Fibroblast of gingiva (primary cell): ENCODE measurements around the gene WFDC12.

Experiments used
- DNase-seq: peaks from one replicate; pipeline ENCODE4 v3.0.0-alpha.2; 2011; ENCODE audit warnings: low read depth

WFDC12 gene

GRCh38 chr20:45115386-45115774 is 8.9 kb downstream of the WFDC12 start:
- DNase-seq, result no peak

GRCh38 chr20:45114465-45115385 is 9.5 kb downstream of the WFDC12 start, which contains the start of gene WFDC5:
WFDC5 (minus strand) TSS chr20:45115174; CDS start chr20:45115083, 91 bp downstream.
- DNase-seq, result no peak

GRCh38 chr20:45113865-45114264 is 10.4 kb downstream of the WFDC12 start:
- no peak for DNase-seq

- DNase-seq, result no peak
These were observed 11.5 kb downstream of the WFDC12 start for GRCh38 chr20:45112754-45113153.

GRCh38 chr20:45111799-45112471 is 12.3 kb downstream of the WFDC12 start:
- no peak for DNase-seq

GRCh38 chr20:45111285-45111684 is 13.0 kb downstream of the WFDC12 start:
- DNase-seq, result no peak

- no peak for DNase-seq
These were observed 14.0 kb downstream of the WFDC12 start for GRCh38 chr20:45110301-45110700.

GRCh38 chr20:45109634-45110033 is 14.6 kb downstream of the WFDC12 start:
- no peak for DNase-seq

GRCh38 chr20:45105317-45105716 is 18.9 kb downstream of the WFDC12 start:
- DNase-seq, result no peak

- no peak for DNase-seq
These were observed 19.5 kb downstream of the WFDC12 start for GRCh38 chr20:45104786-45105185.

GRCh38 chr20:45103072-45103471 is 21.2 kb downstream of the WFDC12 start:
- no peak for DNase-seq

- no peak for DNase-seq
These were observed 22.9 kb downstream of the WFDC12 start for GRCh38 chr20:45101333-45101850.

- no peak for DNase-seq
These were observed 23.6 kb downstream of the WFDC12 start, which contains the start of gene KCNS1 for GRCh38 chr20:45100563-45101245. KCNS1 (minus strand) TSS chr20:45101127; CDS start chr20:45099236, 1,891 bp downstream.

GRCh38 chr20:45098103-45098773 is 26.0 kb downstream of the WFDC12 start:
- no peak for DNase-seq

- peak; percentile 23 for DNase-seq
These were observed 26.7 kb downstream of the WFDC12 start for GRCh38 chr20:45097485-45098102.

- DNase-seq, result no peak
These were observed 27.5 kb downstream of the WFDC12 start for GRCh38 chr20:45096781-45097180.

GRCh38 chr20:45095805-45096238 is 28.4 kb downstream of the WFDC12 start:
- peak; percentile 56 for DNase-seq

- DNase-seq, result no peak
These were observed 29.2 kb downstream of the WFDC12 start for GRCh38 chr20:45094864-45095574.

- DNase-seq, result no peak
These were observed 30.1 kb downstream of the WFDC12 start for GRCh38 chr20:45094201-45094600.

- DNase-seq, result no peak
These were observed 31.4 kb downstream of the WFDC12 start for GRCh38 chr20:45092898-45093297.
